Measurements from ENCODE around the gene NUDCD2.

DNA sequence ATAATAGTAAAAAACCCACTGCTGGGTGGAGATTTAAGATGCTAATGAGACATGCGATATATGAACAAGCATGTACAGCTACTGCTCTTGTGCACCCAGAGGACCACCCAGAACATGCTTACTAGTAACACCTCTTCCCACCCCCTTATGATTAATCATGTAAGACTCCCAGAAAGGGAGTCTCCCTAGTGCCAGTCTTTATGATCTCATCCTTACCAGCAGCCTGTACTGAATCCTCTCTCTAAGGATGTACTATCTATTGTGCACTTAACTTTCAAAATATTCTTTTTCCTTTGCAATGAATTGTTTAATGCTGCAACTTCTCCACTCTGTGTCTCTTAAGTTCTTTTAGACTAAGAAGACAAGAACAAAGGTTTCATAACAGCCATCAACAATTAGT, 36.4 kb upstream of the NUDCD2 start:
- TF ChIP-seq, protein P1, sequence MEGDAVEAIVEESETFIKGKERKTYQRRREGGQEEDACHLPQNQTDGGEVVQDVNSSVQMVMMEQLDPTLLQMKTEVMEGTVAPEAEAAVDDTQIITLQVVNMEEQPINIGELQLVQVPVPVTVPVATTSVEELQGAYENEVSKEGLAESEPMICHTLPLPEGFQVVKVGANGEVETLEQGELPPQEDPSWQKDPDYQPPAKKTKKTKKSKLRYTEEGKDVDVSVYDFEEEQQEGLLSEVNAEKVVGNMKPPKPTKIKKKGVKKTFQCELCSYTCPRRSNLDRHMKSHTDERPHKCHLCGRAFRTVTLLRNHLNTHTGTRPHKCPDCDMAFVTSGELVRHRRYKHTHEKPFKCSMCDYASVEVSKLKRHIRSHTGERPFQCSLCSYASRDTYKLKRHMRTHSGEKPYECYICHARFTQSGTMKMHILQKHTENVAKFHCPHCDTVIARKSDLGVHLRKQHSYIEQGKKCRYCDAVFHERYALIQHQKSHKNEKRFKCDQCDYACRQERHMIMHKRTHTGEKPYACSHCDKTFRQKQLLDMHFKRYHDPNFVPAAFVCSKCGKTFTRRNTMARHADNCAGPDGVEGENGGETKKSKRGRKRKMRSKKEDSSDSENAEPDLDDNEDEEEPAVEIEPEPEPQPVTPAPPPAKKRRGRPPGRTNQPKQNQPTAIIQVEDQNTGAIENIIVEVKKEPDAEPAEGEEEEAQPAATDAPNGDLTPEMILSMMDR (conservative IDR thresholded peaks at IDR 0.05; ENCODE audit: low read length): no peak
- TF ChIP-seq EZH2phosphoT487 (IDR thresholded peaks at IDR 0.05; ENCODE audit: borderline replicate concordance, low read depth, low read length): no peak
